ENCODE data around the gene CTNNA2. TPM values are rescaled to one million over a fixed set of nuclear protein-coding genes. Genes with fewer than 3 reads are reported as not detected.
A peak's percentile ranks its signal among the peaks of the same experiment; 100 is the strongest.

The CTNNA2 gene
- total RNA-seq, 6 experiments from 2014 or later, result 0.44 TPM; not detected in 5

DNA sequence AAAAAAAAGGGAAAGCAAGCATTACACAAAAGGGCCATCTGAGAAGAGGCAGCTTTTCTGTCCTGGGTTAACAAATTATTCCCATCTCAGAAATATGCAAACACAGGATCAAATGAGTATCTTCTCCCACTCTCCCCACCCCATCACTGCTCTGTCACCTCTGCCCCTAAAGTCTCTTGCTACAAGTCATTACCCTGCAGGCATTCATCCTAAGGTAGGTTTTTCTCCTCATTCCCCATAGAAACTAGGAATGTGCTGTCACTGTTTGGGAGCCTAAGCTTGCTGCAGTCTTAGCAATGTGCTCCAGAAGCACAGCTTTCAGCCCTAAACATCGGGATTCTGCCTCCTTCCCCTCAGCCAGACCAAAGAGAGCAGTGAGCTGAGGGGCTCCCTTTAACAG is 788.1 kb downstream of the CTNNA2 start:
- H3K4me3 ChIP-seq, result no peak overlapping the region
- DNase-seq (no peak), ATAC-seq (no peak)
- H3K27me3 ChIP-seq, result peaks cover 0 to 4% of the 10 kb centered on the region in 2 donors
- no peaks in the 10 kb centered on the region for H3K4me1 ChIP-seq
- 20% methylated on average over 1 of the region's 1 CpG for WGBS (ENCODE audit: insufficient coverage, low coverage, low lambda C conversion rate, missing lambda C conversion rate)
- H3K9me3 ChIP-seq, result no peaks in the 10 kb centered on the region
- H3K27ac ChIP-seq, result no peak overlapping the region
- TF ChIP-seq POLR2A (IDR thresholded peaks at IDR 0.05), result no peak
- TF ChIP-seq, protein P1, sequence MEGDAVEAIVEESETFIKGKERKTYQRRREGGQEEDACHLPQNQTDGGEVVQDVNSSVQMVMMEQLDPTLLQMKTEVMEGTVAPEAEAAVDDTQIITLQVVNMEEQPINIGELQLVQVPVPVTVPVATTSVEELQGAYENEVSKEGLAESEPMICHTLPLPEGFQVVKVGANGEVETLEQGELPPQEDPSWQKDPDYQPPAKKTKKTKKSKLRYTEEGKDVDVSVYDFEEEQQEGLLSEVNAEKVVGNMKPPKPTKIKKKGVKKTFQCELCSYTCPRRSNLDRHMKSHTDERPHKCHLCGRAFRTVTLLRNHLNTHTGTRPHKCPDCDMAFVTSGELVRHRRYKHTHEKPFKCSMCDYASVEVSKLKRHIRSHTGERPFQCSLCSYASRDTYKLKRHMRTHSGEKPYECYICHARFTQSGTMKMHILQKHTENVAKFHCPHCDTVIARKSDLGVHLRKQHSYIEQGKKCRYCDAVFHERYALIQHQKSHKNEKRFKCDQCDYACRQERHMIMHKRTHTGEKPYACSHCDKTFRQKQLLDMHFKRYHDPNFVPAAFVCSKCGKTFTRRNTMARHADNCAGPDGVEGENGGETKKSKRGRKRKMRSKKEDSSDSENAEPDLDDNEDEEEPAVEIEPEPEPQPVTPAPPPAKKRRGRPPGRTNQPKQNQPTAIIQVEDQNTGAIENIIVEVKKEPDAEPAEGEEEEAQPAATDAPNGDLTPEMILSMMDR (IDR thresholded peaks at IDR 0.05), result no peak
- no peaks in the 10 kb centered on the region for H3K36me3 ChIP-seq
- intact Hi-C loops (cut with DNase I), result no loop called here

GRCh38 chr2:80302001-80302313 is 789.1 kb downstream of the CTNNA2 start:
- Histone ChIP-seq H3K36me3 (no peaks in the 10 kb centered on the region), H3K27ac (no peak overlapping the region), H3K9me3 (no peaks in the 10 kb centered on the region), H3K4me1 (no peaks in the 10 kb centered on the region), H3K27me3 (peaks cover 0 to 4% of the 10 kb centered on the region in 2 donors), H3K4me3 (no peak overlapping the region)
- no peak for TF ChIP-seq POLR2A (IDR thresholded peaks at IDR 0.05)
- TF ChIP-seq, protein P1 (IDR thresholded peaks at IDR 0.05), result no peak
- DNase-seq (no peak), ATAC-seq (no peak)
- WGBS (ENCODE audit: insufficient coverage, low coverage, low lambda C conversion rate, missing lambda C conversion rate), result 15% methylated on average over 5 of the region's 12 CpGs
- intact Hi-C loops (cut with DNase I), result no loop called here

GRCh38 chr2:80302314-80303005 is 789.6 kb downstream of the CTNNA2 start:
- Histone ChIP-seq H3K4me3 (no peak overlapping the region), H3K27me3 (peaks cover 0 to 4% of the 10 kb centered on the region in 2 donors), H3K4me1 (no peaks in the 10 kb centered on the region), H3K27ac (no peak overlapping the region), H3K36me3 (no peaks in the 10 kb centered on the region), H3K9me3 (no peaks in the 10 kb centered on the region)
- peak in 1 of 4 donors; percentile 10 for ATAC-seq
- intact Hi-C loops (cut with DNase I), result no loop called here
- TF ChIP-seq, protein P1 (IDR thresholded peaks at IDR 0.05), result no peak
- TF ChIP-seq POLR2A (IDR thresholded peaks at IDR 0.05), result no peak
- DNase-seq, result no peak
- 9% methylated on average over 39 of the region's 50 CpGs for WGBS (ENCODE audit: insufficient coverage, low coverage, low lambda C conversion rate, missing lambda C conversion rate)

DNA sequence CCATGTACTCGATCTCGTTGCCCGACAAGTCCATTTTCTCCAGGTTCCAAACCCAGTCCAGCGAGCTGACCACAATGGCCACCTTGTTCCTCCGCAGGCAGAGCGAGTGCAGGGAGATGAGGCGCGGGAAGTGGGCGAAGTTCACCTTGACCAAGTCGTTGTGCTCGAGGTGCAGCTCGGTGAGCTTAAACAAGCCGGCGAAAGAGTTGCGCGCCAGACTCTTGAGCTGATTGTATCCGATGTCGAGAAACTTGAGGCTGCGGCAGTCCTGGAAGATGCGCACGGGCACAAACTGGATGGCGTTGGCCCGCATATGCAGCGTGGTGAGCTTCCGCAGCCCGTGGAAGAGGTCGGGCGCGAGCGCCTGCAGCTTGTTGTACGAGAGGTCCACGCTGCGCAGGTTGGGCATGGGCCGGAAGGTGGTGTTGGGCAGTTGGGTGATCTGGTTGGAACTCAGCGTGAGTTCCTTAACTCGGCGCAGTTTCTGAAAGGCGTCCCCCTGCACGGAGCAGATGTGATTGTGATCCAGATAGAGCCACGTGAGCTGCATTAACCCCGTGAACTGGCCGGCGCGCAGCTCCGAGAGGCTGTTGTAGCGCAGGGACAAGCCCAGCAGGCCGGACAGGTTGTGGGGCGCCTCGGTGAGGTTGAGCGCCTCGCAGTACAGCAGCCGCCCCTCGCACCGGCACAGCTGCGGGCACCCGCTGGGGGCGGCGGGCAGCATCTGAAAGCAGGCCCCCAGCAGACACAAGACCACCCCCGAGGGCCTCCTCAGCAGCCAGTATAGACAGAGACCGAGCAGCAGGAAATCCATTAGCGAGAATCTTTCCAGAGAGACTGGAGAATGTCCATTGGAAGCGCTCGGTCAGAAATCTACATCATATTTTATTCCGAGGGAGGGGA is 790.4 kb downstream of the CTNNA2 start:
- Histone ChIP-seq H3K4me1 (no peaks in the 10 kb centered on the region), H3K36me3 (no peaks in the 10 kb centered on the region), H3K27me3 (peaks cover 0 to 3% of the 10 kb centered on the region in 2 donors), H3K27ac (no peak overlapping the region), H3K9me3 (no peaks in the 10 kb centered on the region), H3K4me3 (no peak overlapping the region)
- ATAC-seq (no peak), DNase-seq (peak in 1 of 3 donors; percentile 48)
- 1% methylated on average over 41 of the region's 64 CpGs for WGBS (ENCODE audit: insufficient coverage, low coverage, low lambda C conversion rate, missing lambda C conversion rate)
- TF ChIP-seq POLR2A (IDR thresholded peaks at IDR 0.05), result no peak
- TF ChIP-seq, protein P1 (IDR thresholded peaks at IDR 0.05), result no peak
- intact Hi-C loops (cut with DNase I), result no loop called here

Measured in right lobe of liver (tissue), 6 donors.